Measurements from ENCODE around the gene ARID1B. TPM values are rescaled to one million over a fixed set of nuclear protein-coding genes. Genes with fewer than 3 reads are reported as not detected.
A peak's percentile ranks its signal among the peaks of the same experiment; 100 is the strongest.

Gene ARID1B
- total RNA-seq, 1 donor from 2014 or later: 26.2 TPM

GRCh38 chr6:157093536-157093935 lies 316.4 kb downstream of the ARID1B start:
- no peak for DNase-seq (ENCODE audit: low read depth)

- no peak for DNase-seq (ENCODE audit: low read depth)
Measured at GRCh38 chr6:157094038-157094437, 316.9 kb downstream of the ARID1B start.

- DNase-seq (ENCODE audit: low read depth): no peak
Measured at GRCh38 chr6:157095084-157095483, 317.9 kb downstream of the ARID1B start.

- DNase-seq (ENCODE audit: low read depth): no peak
Measured at GRCh38 chr6:157095569-157095968, 318.4 kb downstream of the ARID1B start.

- no peak for DNase-seq (ENCODE audit: low read depth)
Measured at GRCh38 chr6:157096105-157096504, 318.9 kb downstream of the ARID1B start.

GRCh38 chr6:157096522-157096921 lies 319.3 kb downstream of the ARID1B start:
- no peak for DNase-seq (ENCODE audit: low read depth)

GRCh38 chr6:157097255-157097955 lies 320.2 kb downstream of the ARID1B start:
- no peak for DNase-seq (ENCODE audit: low read depth)

GRCh38 chr6:157098999-157099398 lies 321.8 kb downstream of the ARID1B start:
- no peak for DNase-seq (ENCODE audit: low read depth)

- no peak for DNase-seq (ENCODE audit: low read depth)
Measured at GRCh38 chr6:157099912-157100593, 322.9 kb downstream of the ARID1B start.

GRCh38 chr6:157101166-157101565 lies 324.0 kb downstream of the ARID1B start:
- peak; percentile 29 for DNase-seq (ENCODE audit: low read depth)

- no peak for DNase-seq (ENCODE audit: low read depth)
Measured at GRCh38 chr6:157104803-157105202, 327.6 kb downstream of the ARID1B start.

- peak; percentile 74 for DNase-seq (ENCODE audit: low read depth)
Measured at GRCh38 chr6:157106487-157106886, 329.3 kb downstream of the ARID1B start.

- no peak for DNase-seq (ENCODE audit: low read depth)
Measured at GRCh38 chr6:157107571-157107914, 330.4 kb downstream of the ARID1B start.

GRCh38 chr6:157107915-157108651 lies 330.9 kb downstream of the ARID1B start:
- DNase-seq (ENCODE audit: low read depth): peak; percentile 65

- DNase-seq (ENCODE audit: low read depth): no peak
Measured at GRCh38 chr6:157108923-157109322, 331.7 kb downstream of the ARID1B start.

- DNase-seq (ENCODE audit: low read depth): peak; percentile 37
Measured at GRCh38 chr6:157110607-157111006, 333.4 kb downstream of the ARID1B start.

- DNase-seq (ENCODE audit: low read depth): no peak
Measured at GRCh38 chr6:157113389-157113788, 336.2 kb downstream of the ARID1B start.

GRCh38 chr6:157116426-157116825 lies 339.2 kb downstream of the ARID1B start:
- no peak for DNase-seq (ENCODE audit: low read depth)

- no peak for DNase-seq (ENCODE audit: low read depth)
Measured at GRCh38 chr6:157117431-157118095, 340.4 kb downstream of the ARID1B start.

GRCh38 chr6:157119502-157120027 lies 342.4 kb downstream of the ARID1B start:
- no peak for DNase-seq (ENCODE audit: low read depth)

GRCh38 chr6:157120534-157121232 lies 343.5 kb downstream of the ARID1B start:
- DNase-seq (ENCODE audit: low read depth): no peak
